Measurements from ENCODE around the gene PGGHG. TPM values are rescaled to one million over a fixed set of nuclear protein-coding genes. Genes with fewer than 3 reads are reported as not detected.

The PGGHG gene
- total and polyA plus RNA-seq, 4 donors, result 21.6 to 145 (median 87.9) TPM

DNA sequence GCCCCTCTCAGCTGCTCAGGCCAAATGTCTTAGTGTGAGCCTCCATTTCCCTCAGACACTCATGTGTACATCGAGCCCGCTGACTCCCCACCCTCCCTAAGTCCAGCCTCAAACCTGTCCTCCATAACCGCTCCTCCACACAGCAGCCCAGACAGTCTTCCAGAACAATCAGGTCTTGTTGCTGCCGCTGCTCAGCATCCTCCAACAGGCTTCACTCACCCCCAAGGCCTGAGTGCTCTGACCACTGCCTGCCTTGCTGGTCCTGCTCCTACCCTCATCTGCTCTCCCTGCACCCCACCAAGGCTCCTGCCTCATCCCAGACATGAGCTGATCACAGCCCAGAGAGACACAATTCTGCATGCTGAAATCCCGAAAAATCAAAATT is 35.0 kb upstream of the PGGHG start:
- H3K4me1 ChIP-seq (ENCODE audit: control insufficient read depth in 5 of 5, insufficient read depth in 5 of 5, low read length in 5 of 5), result peaks cover 0 to 9% (median 4%) of the 10 kb centered on the region in 5 donors
- no peak overlapping the region for H3K9ac ChIP-seq (ENCODE audit: insufficient read depth in 1 of 2, low read length in 2 of 2)
- H3K27me3 ChIP-seq (ENCODE audit: control insufficient read depth in 3 of 3, insufficient read depth in 3 of 3, low read length in 2 of 3), result no peaks in the 10 kb centered on the region
- 86 to 87% methylated on average over 5 of the region's 5 CpGs for WGBS, 2 donors
- no peaks in the 10 kb centered on the region for H3K9me3 ChIP-seq (ENCODE audit: control insufficient read depth in 4 of 4, insufficient read depth in 3 of 4, low read length in 3 of 4)
- no peak overlapping the region for H3K27ac ChIP-seq (ENCODE audit: low read depth in 1 of 2, low read length in 1 of 2)
- TF ChIP-seq, protein P1, sequence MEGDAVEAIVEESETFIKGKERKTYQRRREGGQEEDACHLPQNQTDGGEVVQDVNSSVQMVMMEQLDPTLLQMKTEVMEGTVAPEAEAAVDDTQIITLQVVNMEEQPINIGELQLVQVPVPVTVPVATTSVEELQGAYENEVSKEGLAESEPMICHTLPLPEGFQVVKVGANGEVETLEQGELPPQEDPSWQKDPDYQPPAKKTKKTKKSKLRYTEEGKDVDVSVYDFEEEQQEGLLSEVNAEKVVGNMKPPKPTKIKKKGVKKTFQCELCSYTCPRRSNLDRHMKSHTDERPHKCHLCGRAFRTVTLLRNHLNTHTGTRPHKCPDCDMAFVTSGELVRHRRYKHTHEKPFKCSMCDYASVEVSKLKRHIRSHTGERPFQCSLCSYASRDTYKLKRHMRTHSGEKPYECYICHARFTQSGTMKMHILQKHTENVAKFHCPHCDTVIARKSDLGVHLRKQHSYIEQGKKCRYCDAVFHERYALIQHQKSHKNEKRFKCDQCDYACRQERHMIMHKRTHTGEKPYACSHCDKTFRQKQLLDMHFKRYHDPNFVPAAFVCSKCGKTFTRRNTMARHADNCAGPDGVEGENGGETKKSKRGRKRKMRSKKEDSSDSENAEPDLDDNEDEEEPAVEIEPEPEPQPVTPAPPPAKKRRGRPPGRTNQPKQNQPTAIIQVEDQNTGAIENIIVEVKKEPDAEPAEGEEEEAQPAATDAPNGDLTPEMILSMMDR (IDR thresholded peaks at IDR 0.05; ENCODE audit: control extremely low read depth, extremely low read depth), result no peak
- DNase-seq (no peak), ATAC-seq (ENCODE audit: insufficient read depth, low FRiP score) (no peak)
- H3K36me3 ChIP-seq (ENCODE audit: control insufficient read depth in 4 of 4, insufficient read depth in 4 of 4, low read length in 4 of 4), result peaks cover 7 to 38% (median 17%) of the 10 kb centered on the region in 4 donors
- H3K4me3 ChIP-seq, result no peak overlapping the region

DNA sequence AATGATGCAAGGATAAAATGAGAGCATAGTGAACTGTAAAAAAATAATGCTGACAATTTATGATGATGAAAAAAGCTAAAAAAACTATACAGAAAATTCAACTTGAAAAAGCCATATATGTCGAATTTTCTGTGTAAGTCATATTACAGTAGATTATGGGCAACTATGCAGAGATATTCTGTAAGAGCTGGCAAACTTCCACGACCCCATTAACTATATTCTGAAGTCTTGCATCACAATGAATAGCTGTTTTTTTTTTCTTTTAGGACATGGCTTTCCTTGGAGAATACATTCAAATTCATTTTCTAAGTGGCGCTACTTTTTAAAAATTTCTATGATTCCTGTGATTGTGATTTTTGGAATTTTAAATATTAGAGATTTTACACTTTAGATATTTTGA is 33.8 kb upstream of the PGGHG start:
- TF ChIP-seq, protein P1 (IDR thresholded peaks at IDR 0.05; ENCODE audit: control extremely low read depth, extremely low read depth), result no peak
- DNase-seq (peak; percentile 58 to 94 (median 92)), ATAC-seq (ENCODE audit: insufficient read depth, low FRiP score) (no peak)
- Histone ChIP-seq H3K27ac (ENCODE audit: low read depth in 1 of 2, low read length in 1 of 2) (no peak overlapping the region), H3K27me3 (ENCODE audit: control insufficient read depth in 3 of 3, insufficient read depth in 3 of 3, low read length in 2 of 3) (no peaks in the 10 kb centered on the region), H3K9ac (ENCODE audit: insufficient read depth in 1 of 2, low read length in 2 of 2) (peak overlapping the region in 1 of 2 donors; percentile 8), H3K4me1 (ENCODE audit: control insufficient read depth in 5 of 5, insufficient read depth in 5 of 5, low read length in 5 of 5) (peaks cover 0 to 9% (median 4%) of the 10 kb centered on the region in 5 donors), H3K9me3 (ENCODE audit: control insufficient read depth in 4 of 4, insufficient read depth in 3 of 4, low read length in 3 of 4) (no peaks in the 10 kb centered on the region), H3K4me3 (no peak overlapping the region), H3K36me3 (ENCODE audit: control insufficient read depth in 4 of 4, insufficient read depth in 4 of 4, low read length in 4 of 4) (peaks cover 5 to 29% (median 13%) of the 10 kb centered on the region in 4 donors)
- 51 to 54% methylated on average over 3 of the region's 3 CpGs for WGBS, 2 donors

DNA sequence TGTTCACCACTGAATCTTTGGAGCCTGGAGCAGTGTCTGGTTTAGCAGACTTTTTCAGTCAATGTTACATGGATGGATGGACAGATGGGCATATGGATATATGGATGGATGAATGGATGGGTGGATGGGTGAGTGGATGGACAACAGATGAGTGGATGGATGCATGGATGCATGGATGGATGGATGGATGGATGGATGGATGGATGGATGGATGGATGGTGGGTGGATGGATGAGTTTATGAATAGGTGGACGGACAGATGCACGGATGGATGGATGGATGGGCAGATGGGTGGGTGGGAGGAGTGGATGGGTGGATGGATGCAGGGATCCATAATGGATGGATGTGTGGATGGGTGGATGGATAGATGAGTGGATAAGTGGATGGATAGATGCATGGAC is 33.1 kb upstream of the PGGHG start:
- Histone ChIP-seq H3K4me1 (ENCODE audit: control insufficient read depth in 5 of 5, insufficient read depth in 5 of 5, low read length in 5 of 5) (peaks cover 0 to 9% (median 4%) of the 10 kb centered on the region in 5 donors), H3K27me3 (ENCODE audit: control insufficient read depth in 3 of 3, insufficient read depth in 3 of 3, low read length in 2 of 3) (no peaks in the 10 kb centered on the region), H3K4me3 (no peak overlapping the region), H3K27ac (ENCODE audit: low read depth in 1 of 2, low read length in 1 of 2) (no peak overlapping the region), H3K9me3 (ENCODE audit: control insufficient read depth in 4 of 4, insufficient read depth in 3 of 4, low read length in 3 of 4) (no peaks in the 10 kb centered on the region), H3K9ac (ENCODE audit: insufficient read depth in 1 of 2, low read length in 2 of 2) (no peak overlapping the region), H3K36me3 (ENCODE audit: control insufficient read depth in 4 of 4, insufficient read depth in 4 of 4, low read length in 4 of 4) (peaks cover 5 to 25% (median 10%) of the 10 kb centered on the region in 4 donors)
- ATAC-seq (ENCODE audit: insufficient read depth, low FRiP score) (no peak), DNase-seq (no peak)
- TF ChIP-seq, protein P1 (IDR thresholded peaks at IDR 0.05; ENCODE audit: control extremely low read depth, extremely low read depth), result no peak
- WGBS, 2 donors, result 94 to 98% methylated on average over 2 of the region's 2 CpGs

All from lung (tissue), 12 donors.